Astrocyte of the cerebellum (primary cell): Measurements from ENCODE around the gene BUB1.

Experiments used
- DNase-seq: peaks from one replicate; pipeline ENCODE4 v3.0.0-alpha.2; 2011; ENCODE audit warnings: low read depth
- H3K4me3 ChIP-seq: 2 replicates; pipeline ENCODE4 v1.5.1; 2011; ENCODE audit warnings: mild to moderate bottlenecking, low read depth, low read length, moderate library complexity
- in situ Hi-C: cut with HindIII; loops from 2 replicates; pipeline ENCODE4 v1.10.0; 2017; ENCODE audit warnings: low sequenced_read_pairs
- TF ChIP-seq, protein P1 (sequence below): IDR thresholded peaks from 2 replicates; pipeline ENCODE4 v1.5.1; 2012; ENCODE audit warnings: low read length, low read depth, moderate library complexity, mild to moderate bottlenecking; ENCODE audit errors: missing control alignments

Gene BUB1

DNA sequence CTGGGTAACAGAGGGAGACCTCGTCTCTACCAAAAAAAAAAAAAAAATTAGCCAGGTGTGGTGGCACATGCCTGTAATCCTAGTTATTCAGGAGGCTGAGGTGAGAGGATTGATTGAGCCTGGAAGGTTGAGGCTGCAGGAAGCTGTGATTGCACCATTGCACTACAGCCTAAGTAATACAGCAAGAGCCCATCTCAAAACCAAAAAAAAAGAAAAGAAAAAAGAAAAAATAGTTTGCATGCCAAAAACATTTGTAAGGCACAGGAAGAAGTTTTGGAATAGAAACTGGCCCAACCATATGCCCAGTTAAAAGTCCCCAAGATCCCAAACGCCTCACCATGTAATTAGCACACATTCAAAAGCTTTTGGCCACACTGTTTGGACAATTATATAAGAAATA lies 41.1 kb upstream of the BUB1 start:
- TF ChIP-seq, protein P1, sequence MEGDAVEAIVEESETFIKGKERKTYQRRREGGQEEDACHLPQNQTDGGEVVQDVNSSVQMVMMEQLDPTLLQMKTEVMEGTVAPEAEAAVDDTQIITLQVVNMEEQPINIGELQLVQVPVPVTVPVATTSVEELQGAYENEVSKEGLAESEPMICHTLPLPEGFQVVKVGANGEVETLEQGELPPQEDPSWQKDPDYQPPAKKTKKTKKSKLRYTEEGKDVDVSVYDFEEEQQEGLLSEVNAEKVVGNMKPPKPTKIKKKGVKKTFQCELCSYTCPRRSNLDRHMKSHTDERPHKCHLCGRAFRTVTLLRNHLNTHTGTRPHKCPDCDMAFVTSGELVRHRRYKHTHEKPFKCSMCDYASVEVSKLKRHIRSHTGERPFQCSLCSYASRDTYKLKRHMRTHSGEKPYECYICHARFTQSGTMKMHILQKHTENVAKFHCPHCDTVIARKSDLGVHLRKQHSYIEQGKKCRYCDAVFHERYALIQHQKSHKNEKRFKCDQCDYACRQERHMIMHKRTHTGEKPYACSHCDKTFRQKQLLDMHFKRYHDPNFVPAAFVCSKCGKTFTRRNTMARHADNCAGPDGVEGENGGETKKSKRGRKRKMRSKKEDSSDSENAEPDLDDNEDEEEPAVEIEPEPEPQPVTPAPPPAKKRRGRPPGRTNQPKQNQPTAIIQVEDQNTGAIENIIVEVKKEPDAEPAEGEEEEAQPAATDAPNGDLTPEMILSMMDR: no peak
- no peak overlapping the region for H3K4me3 ChIP-seq
- no peak for DNase-seq
- in situ Hi-C loops: no loop called here

DNA sequence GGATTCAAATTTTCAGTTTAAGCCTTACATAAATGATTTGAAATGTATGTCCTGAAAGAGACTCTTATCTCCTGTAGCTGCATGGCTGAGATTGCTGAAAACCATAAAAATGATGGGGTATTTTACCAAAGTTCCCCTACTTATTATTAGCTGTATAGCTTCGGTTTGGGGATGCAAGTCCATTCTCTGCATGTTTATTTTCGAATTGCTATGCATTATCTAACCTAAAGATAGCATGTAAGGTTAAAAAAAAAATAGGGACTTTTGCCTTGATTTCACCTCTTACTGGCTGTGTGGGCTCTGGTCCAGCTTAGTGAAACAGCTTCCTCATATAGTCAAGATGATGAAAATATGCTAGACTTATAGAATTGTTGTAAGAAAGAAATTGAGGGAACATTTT lies 40.5 kb upstream of the BUB1 start:
- in situ Hi-C loops: no loop called here
- DNase-seq: no peak
- H3K4me3 ChIP-seq: no peak overlapping the region
- TF ChIP-seq, protein P1: no peak

DNA sequence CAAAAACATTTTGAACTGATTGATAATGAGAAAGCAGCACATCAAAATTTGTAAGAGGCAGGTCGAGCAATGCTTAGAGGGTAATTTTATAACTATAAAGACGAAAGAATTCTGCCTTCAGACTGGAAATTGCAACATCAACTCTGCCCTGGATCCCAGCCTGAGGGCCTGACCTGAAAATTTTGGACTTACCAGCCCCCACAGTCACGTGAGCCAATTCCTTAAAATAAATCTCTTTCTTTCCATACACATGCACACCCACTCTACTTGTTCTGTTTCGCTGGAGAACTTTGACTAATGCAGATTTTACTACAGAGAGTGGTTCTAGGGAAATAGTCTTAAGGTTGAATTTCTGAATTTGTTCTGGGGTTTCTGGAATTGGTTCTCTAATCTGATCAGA lies 39.9 kb upstream of the BUB1 start:
- TF ChIP-seq, protein P1: no peak
- no peak for DNase-seq
- no peak overlapping the region for H3K4me3 ChIP-seq
- in situ Hi-C loops: no loop called here

DNA sequence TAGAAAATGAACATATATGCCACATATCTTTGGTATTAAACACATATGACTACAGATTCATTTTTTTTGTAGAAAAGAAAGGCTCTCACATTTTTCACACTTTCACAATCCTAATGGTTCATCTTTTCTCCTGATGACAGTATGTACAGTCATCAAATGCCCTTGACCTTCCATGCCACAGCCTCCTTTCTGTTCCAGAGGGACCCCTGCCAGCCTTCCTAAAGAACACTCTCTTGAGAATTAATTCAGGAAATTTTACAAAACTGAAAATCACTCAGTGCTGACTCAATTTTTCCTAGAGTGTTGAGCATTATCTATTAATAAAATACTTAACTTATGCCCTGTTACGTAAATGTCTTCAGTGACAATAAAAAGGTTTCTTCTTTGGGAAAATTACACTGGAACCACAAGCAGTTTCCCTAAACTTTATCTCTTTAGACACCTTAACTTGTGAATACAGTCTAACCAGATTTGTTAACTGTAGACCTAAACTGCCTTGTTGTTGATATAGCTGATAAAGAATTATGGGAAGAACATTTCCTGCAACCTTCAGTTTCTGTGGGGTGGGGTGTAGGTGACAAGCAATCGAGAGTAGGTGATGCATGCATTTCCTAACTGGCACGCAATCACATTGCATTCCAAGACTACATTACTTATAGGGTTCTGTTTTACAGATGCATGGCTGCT lies 39.2 kb upstream of the BUB1 start:
- in situ Hi-C loops: no loop called here
- TF ChIP-seq, protein P1: no peak

DNA sequence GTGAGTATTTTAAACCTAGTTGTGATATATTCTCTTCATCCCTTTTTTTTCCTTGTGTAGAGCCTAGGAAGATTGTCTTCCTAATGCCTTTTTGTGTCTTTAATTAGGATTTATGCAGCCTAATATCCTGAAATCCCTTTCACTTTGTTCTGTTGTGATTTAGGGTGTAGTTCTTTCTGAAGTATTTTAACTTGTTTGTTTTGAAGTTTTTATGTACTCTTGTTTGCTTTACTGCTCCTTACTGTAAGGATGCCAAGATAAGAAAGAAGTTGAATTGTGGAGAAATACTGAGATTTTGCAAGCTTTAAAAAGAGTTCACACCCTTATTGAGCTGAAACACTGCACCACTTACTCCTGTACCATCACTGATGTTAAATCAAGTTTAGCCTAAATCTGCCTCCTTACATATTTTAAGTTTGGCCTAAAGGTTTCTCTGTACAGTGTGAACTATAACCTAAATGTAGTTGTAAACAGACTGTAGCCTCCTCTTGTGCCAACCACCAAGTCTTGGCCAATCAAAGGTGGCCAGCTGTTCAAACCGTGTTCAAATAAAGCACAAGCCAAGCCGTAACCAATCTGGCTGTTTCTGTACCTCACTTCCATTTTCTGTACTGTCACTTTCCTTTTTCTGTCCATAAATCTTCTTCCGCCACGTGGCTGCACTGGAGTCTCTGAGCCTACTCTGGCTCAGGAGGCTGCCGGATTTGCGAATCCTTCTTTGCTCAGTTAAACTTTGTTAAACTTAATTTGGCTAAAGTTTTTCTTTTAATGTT lies 36.8 kb upstream of the BUB1 start:
- DNase-seq: no peak
- no peak overlapping the region for H3K4me3 ChIP-seq
- in situ Hi-C loops: no loop called here
- TF ChIP-seq, protein P1: no peak

More for the DNA sequence above, 39.2 kb upstream of the BUB1 start:
- DNase-seq: no peak
- no peak overlapping the region for H3K4me3 ChIP-seq

DNA sequence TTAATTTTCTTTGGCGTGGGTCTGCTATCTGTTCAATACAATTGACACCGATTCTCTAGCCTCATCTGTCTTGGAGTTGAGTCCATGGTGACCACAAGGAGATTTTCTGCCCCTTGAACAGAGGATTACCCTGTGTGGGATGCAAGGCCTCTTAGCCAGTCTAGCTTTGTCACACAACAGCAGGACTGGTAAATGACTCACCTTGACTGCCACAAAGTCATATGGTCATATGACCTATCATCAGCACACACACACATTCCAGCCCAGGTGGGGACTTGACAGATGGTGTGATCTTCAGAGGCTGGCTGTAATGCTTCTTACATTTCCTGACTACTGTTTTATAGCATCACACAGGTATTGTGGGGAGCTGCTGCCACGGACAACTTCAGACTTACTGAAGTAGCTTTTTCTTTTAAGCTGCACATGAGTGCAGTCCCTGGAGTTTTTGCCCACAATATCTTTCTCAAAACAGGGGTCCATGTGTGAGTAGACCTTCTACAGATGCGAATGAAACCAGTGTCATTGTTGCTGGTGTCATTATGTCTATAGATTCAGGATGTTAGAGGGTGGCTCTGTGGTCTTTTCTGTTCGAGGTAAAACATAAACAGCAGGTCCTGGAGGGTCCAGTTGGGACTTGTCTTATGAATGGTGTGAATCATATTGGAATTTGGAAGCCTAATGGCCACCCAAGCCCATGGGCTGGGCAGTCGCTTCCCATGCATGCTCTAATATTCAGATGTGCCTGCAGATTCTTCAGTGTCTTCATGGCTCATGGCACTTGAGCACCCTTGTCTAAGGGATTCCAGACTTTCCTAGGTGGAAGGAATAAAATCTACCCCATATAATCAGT lies 35.9 kb upstream of the BUB1 start:
- no peak overlapping the region for H3K4me3 ChIP-seq
- in situ Hi-C loops: no loop called here
- TF ChIP-seq, protein P1: no peak
- no peak for DNase-seq
